ENCODE results near the gene RNPEP. TPM values are rescaled to one million over a fixed set of nuclear protein-coding genes. Genes with fewer than 3 reads are reported as not detected.

RNPEP gene
- total and polyA plus RNA-seq, 2 experiments from 2014 or later: 57.9 to 74.2 TPM

GRCh38 chr1:202002507-202002906 lies 20.1 kb downstream of the RNPEP start:
- Histone ChIP-seq H3K4me1 (ENCODE audit: insufficient read depth) (peaks cover 24% of the 10 kb centered on the region), H3K36me3 (replicated peaks; ENCODE audit: insufficient read depth, low read depth) (no peaks in the 10 kb centered on the region), H3K27me3 (no peaks in the 10 kb centered on the region), H3K4me3 (no peak overlapping the region), H3K79me2 (peaks cover 44% of the 10 kb centered on the region), H2AFZ (no peak overlapping the region), H3K27ac (no peak overlapping the region), H4K20me1 (ENCODE audit: insufficient read depth, poor library complexity, severe bottlenecking) (no peaks in the 10 kb centered on the region), H3K9me2 (replicated peaks; ENCODE audit: insufficient read depth) (no peaks in the 10 kb centered on the region), H3K9me3 (ENCODE audit: low read depth) (no peaks in the 10 kb centered on the region), H3K4me2 (no peak overlapping the region)
- WGBS (ENCODE audit: low lambda C conversion rate, missing lambda C conversion rate): 81% methylated on average over 9 of the region's 9 CpGs
- no peak for DNase-seq (ENCODE audit: low spot score)
- TF ChIP-seq EZH2phosphoT487 (IDR thresholded peaks at IDR 0.05; ENCODE audit: low read depth, severe bottlenecking, unreplicated experiment) (no peak), CTCF (IDR thresholded peaks at IDR 0.05; ENCODE audit: poor library complexity) (no peak), EZH2 (IDR thresholded peaks at IDR 0.05; ENCODE audit: borderline replicate concordance) (no peak)

- TF ChIP-seq CTCF (IDR thresholded peaks at IDR 0.05; ENCODE audit: poor library complexity) (no peak), EZH2 (IDR thresholded peaks at IDR 0.05; ENCODE audit: borderline replicate concordance) (no peak), EZH2phosphoT487 (IDR thresholded peaks at IDR 0.05; ENCODE audit: low read depth, severe bottlenecking, unreplicated experiment) (no peak)
- Histone ChIP-seq H3K4me1 (ENCODE audit: insufficient read depth) (peaks cover 35% of the 10 kb centered on the region), H3K27me3 (no peaks in the 10 kb centered on the region), H3K27ac (no peak overlapping the region), H4K20me1 (ENCODE audit: insufficient read depth, poor library complexity, severe bottlenecking) (no peaks in the 10 kb centered on the region), H3K4me2 (no peak overlapping the region), H3K9me3 (ENCODE audit: low read depth) (no peaks in the 10 kb centered on the region), H3K9me2 (replicated peaks; ENCODE audit: insufficient read depth) (no peaks in the 10 kb centered on the region), H3K4me3 (no peak overlapping the region), H3K79me2 (peaks cover 51% of the 10 kb centered on the region), H3K36me3 (replicated peaks; ENCODE audit: insufficient read depth, low read depth) (no peaks in the 10 kb centered on the region), H2AFZ (no peak overlapping the region)
- no peak for DNase-seq (ENCODE audit: low spot score)
- 81% methylated on average over 9 of the region's 9 CpGs for WGBS (ENCODE audit: low lambda C conversion rate, missing lambda C conversion rate)
These were observed 22.3 kb downstream of the RNPEP start for GRCh38 chr1:202004711-202005110.

- Histone ChIP-seq H3K27me3 (no peaks in the 10 kb centered on the region), H3K9me2 (replicated peaks; ENCODE audit: insufficient read depth) (no peaks in the 10 kb centered on the region), H3K4me2 (peak overlapping the region; percentile 67), H3K4me3 (no peak overlapping the region), H3K27ac (peak overlapping the region; percentile 91), H2AFZ (no peak overlapping the region), H3K36me3 (replicated peaks; ENCODE audit: insufficient read depth, low read depth) (no peaks in the 10 kb centered on the region), H4K20me1 (ENCODE audit: insufficient read depth, poor library complexity, severe bottlenecking) (peaks cover 4% of the 10 kb centered on the region), H3K79me2 (peaks cover 52% of the 10 kb centered on the region), H3K4me1 (ENCODE audit: insufficient read depth) (peaks cover 38% of the 10 kb centered on the region), H3K9me3 (ENCODE audit: low read depth) (no peaks in the 10 kb centered on the region)
- WGBS (ENCODE audit: low lambda C conversion rate, missing lambda C conversion rate): 76% methylated on average over 2 of the region's 2 CpGs
- TF ChIP-seq EZH2 (IDR thresholded peaks at IDR 0.05; ENCODE audit: borderline replicate concordance): no peak
- peak; percentile 57 for TF ChIP-seq CTCF (IDR thresholded peaks at IDR 0.05; ENCODE audit: poor library complexity)
- no peak for DNase-seq (ENCODE audit: low spot score)
These were observed 23.5 kb downstream of the RNPEP start for GRCh38 chr1:202005958-202006357.

DNA sequence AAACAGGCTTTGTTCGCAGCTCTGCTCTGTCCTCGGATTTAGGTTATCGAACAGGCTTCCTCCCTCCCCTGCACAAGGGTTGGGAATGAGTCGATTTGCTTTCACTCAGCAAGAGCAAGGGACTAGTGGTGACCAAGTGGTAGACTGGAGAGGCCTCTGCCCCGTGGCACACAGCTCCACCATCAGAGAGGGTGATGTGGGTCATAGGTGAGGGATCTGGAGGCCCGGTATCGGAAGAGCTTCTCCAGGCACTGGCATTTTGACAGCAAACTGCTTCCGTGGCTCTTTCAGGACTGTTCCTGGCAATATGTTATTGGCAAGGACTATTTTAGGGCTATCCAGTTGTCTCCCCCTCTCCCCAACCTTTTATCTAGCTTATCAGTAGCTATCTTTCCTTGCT lies 24.9 kb downstream of the RNPEP start:
- H3K4me2 ChIP-seq: peak overlapping the region; percentile 67

More for the DNA sequence above, 24.9 kb downstream of the RNPEP start:
- H3K9me2 ChIP-seq (replicated peaks; ENCODE audit: insufficient read depth): no peaks in the 10 kb centered on the region
- H3K36me3 ChIP-seq (replicated peaks; ENCODE audit: insufficient read depth, low read depth): no peaks in the 10 kb centered on the region
- peaks cover 63% of the 10 kb centered on the region for H3K79me2 ChIP-seq
- peaks cover 38% of the 10 kb centered on the region for H3K4me1 ChIP-seq (ENCODE audit: insufficient read depth)
- WGBS (ENCODE audit: low lambda C conversion rate, missing lambda C conversion rate): 44% methylated on average over 8 of the region's 8 CpGs
- H3K27me3 ChIP-seq: no peaks in the 10 kb centered on the region
- H3K27ac ChIP-seq: peak overlapping the region; percentile 91
- H3K4me3 ChIP-seq: peak overlapping the region; percentile 26
- no peak for TF ChIP-seq EZH2 (IDR thresholded peaks at IDR 0.05; ENCODE audit: borderline replicate concordance)
- TF ChIP-seq EZH2phosphoT487 (IDR thresholded peaks at IDR 0.05; ENCODE audit: low read depth, severe bottlenecking, unreplicated experiment): no peak
- no peak for TF ChIP-seq CTCF (IDR thresholded peaks at IDR 0.05; ENCODE audit: poor library complexity)
- no peaks in the 10 kb centered on the region for H3K9me3 ChIP-seq (ENCODE audit: low read depth)
- no peak for DNase-seq (ENCODE audit: low spot score)
- no peak overlapping the region for H2AFZ ChIP-seq
- peaks cover 18% of the 10 kb centered on the region for H4K20me1 ChIP-seq (ENCODE audit: insufficient read depth, poor library complexity, severe bottlenecking)

All from hepatocyte (in vitro differentiated cells).